GDM1 (cell line): ENCODE data around the gene ZNF428.

Source experiments
- DNase-seq: peaks from one replicate; lab custom pipeline; 2025; lab: John Stamatoyannopoulos, UW

The ZNF428 gene

GRCh38 chr19:43561139-43561970, 58.1 kb downstream of the ZNF428 start:
- DNase-seq, result no peak

DNA sequence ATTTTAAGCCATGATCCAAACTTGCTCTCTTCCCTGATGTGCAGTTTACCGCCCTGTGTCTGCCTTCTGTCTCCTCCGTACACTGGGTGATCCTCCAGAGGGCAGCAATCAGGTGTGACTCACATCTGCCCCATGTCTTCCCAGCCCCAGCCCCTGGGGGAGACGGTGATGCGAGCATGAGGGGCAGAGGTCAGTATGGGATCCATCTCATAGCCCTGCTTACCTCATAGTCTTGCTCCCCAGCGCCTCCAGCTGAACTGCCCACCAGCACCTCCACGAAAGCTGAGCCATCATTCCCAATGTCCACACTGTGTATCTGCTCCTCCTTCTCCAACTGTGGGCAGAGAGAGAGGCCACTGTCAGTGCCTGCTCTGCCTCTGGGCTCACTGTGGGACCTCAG, 58.7 kb downstream of the ZNF428 start:
- no peak for DNase-seq
